HG02798 (cell line): ENCODE measurements around the gene TPPP.
"Not testable (repeated sequence)": the region's sequence is repeated elsewhere in the genome, so short reads cannot be mapped to it uniquely, and the experiment has no call there.

Experiments
- ATAC-seq: cut with Tn5 transposase; IDR thresholded peaks from one replicate; pipeline ENCODE4 v1.9.1; 2021; ENCODE audit warnings: mild to moderate bottlenecking; ENCODE audit not compliant: unreplicated experiment, poor library complexity

The TPPP gene

GRCh38 chr5:679166-679895 lies 13.8 kb downstream of the TPPP start:
- ATAC-seq, result not testable (repeated sequence)

GRCh38 chr5:678521-678920 lies 14.6 kb downstream of the TPPP start:
- not testable (repeated sequence) for ATAC-seq

- no peak for ATAC-seq
Observed at GRCh38 chr5:677131-678101, 15.7 kb downstream of the TPPP start.

GRCh38 chr5:676699-677076 lies 16.5 kb downstream of the TPPP start:
- ATAC-seq, result no peak

- ATAC-seq, result no peak
Observed at GRCh38 chr5:675871-676698, 17.1 kb downstream of the TPPP start.

- ATAC-seq, result no peak
Observed at GRCh38 chr5:675111-675870, 17.9 kb downstream of the TPPP start.

GRCh38 chr5:674630-675011 lies 18.5 kb downstream of the TPPP start:
- no peak for ATAC-seq

- ATAC-seq, result no peak
Observed at GRCh38 chr5:673831-674629, 19.1 kb downstream of the TPPP start.

- no peak for ATAC-seq
Observed at GRCh38 chr5:673161-673830, 19.9 kb downstream of the TPPP start.

GRCh38 chr5:672329-673160 lies 20.6 kb downstream of the TPPP start:
- ATAC-seq, result no peak

- peak; percentile 72 for ATAC-seq
Observed at GRCh38 chr5:671459-672328, 21.5 kb downstream of the TPPP start.

GRCh38 chr5:670396-671270 lies 22.5 kb downstream of the TPPP start:
- no peak for ATAC-seq

- no peak for ATAC-seq
Observed at GRCh38 chr5:669842-670395, 23.2 kb downstream of the TPPP start.

- ATAC-seq, result no peak
Observed at GRCh38 chr5:669111-669841, 23.9 kb downstream of the TPPP start.
